HCT116 (cell line): ENCODE data around the gene MAPKBP1. TPM values are rescaled to one million over a fixed set of nuclear protein-coding genes. Genes with fewer than 3 reads are reported as not detected.

Experiments
- ATAC-seq: fragments of 200-7000 bp; cut with Tn5 transposase; 2 replicates; pipeline ENCODE4 v1.9.1; 2020; ENCODE audit warnings: mild to moderate bottlenecking, moderate library complexity
- BruUV-seq: library from RNA; stranded (reverse); fragments of 400-500 nt; replicated peaks from 2 replicates; lab custom pipeline; 2021; lab: Mats Ljungman, UMichigan
- CTCF ChIA-PET: fragments of 300-600 bp; sonication (Branson Sonifier 250); formaldehyde crosslinking; loops from one replicate; lab custom pipeline; 2021; ENCODE audit warnings: antibody characterized with exemption; lab: Charles Lee
- POLR2A ChIA-PET: fragments of 300-600, 350-600 bp; sonication (Branson Sonifier 250); formaldehyde crosslinking; loops from one replicate; lab custom pipeline; 2021; ENCODE audit warnings: antibody characterized with exemption; lab: Charles Lee
- RAD21 ChIA-PET, 2 experiments: fragments of 300-600 bp; sonication (Branson Sonifier 250); formaldehyde crosslinking; loops; one replicate each; lab custom pipeline; 2023; ENCODE audit warnings: low total read pairs in 2 of 2; ENCODE audit not compliant: uncharacterized antibody in 2 of 2, unreplicated experiment in 2 of 2, low non-redundant PET in 1 of 2; lab: Charles Lee
- DNase-seq: peaks from one replicate; pipeline ENCODE4 v3.0.0-alpha.2; 2010; ENCODE audit warnings: low read depth, low spot score
- H2AFZ ChIP-seq: fragments of 200-600 bp; shearing (Covaris generic), sonication (generic); 2 replicates; pipeline ENCODE4 v1.6.1; 2017; ENCODE audit warnings: low read depth, mixed run types, mixed read lengths, antibody characterized with exemption, low read length; ENCODE audit not compliant: poor library complexity, severe bottlenecking
- H3K27ac ChIP-seq: 2 replicates; pipeline ENCODE4 v1.5.1; 2012; ENCODE audit warnings: low read depth, low read length
- H3K27me3 ChIP-seq: fragments of 200-600 bp; sonication (generic); 2 replicates; pipeline ENCODE4 v1.6.1; 2016; ENCODE audit warnings: mixed run types, low read length, mixed read lengths; ENCODE audit not compliant: insufficient read depth
- H3K36me3 ChIP-seq, 2 experiments: fragments of 200-500 bp in 1 of 2; fragments of 200-600 bp in 1 of 2; sonication (Bioruptor generic) in 1 of 2; sonication (generic) in 1 of 2; 2 replicates each; pipeline versions ENCODE4 v1.5.1 to v1.6.1; 2014 to 2016; ENCODE audit warnings: low read length in 2 of 2, inconsistent platforms in 1 of 2, mixed read lengths in 1 of 2, mixed run types in 1 of 2; ENCODE audit not compliant: insufficient read depth in 2 of 2, control insufficient read depth in 1 of 2
- H3K4me1 ChIP-seq, 2 experiments: fragments of 200-600 bp in 1 of 2; sonication (generic) in 1 of 2; 2 replicates each; pipeline versions ENCODE4 v1.5.1 to v1.6.1; 2012 to 2017; ENCODE audit warnings: low read length in 2 of 2, inconsistent platforms in 1 of 2, mild to moderate bottlenecking in 1 of 2, mixed read lengths in 1 of 2, mixed run types in 1 of 2, moderate library complexity in 1 of 2; ENCODE audit not compliant: insufficient read depth in 2 of 2, control insufficient read depth in 1 of 2
- H3K4me2 ChIP-seq: fragments of 200-600 bp; sonication (generic); 2 replicates; pipeline ENCODE4 v1.6.1; 2017; ENCODE audit warnings: mixed run types, low read length, mixed read lengths
- H3K4me3 ChIP-seq, 2 experiments: fragments of 200-600 bp in 1 of 2; sonication (generic) in 1 of 2; replicated peaks in 1 of 2; 2 replicates each; pipeline ENCODE4 v1.5.1; 2011 to 2016; ENCODE audit warnings: low read length in 2 of 2, control low read depth in 1 of 2, low read depth in 1 of 2, mild to moderate bottlenecking in 1 of 2, mixed read lengths in 1 of 2, mixed run types in 1 of 2
- H3K79me2 ChIP-seq: fragments of 200-600 bp; sonication (generic); 2 replicates; pipeline ENCODE4 v1.6.1; 2017; ENCODE audit warnings: mild to moderate bottlenecking, mixed run types, low read length, moderate library complexity, mixed read lengths; ENCODE audit not compliant: insufficient read depth
- H3K9ac ChIP-seq: fragments of 200-600 bp; sonication (generic); 2 replicates; pipeline ENCODE4 v1.6.1; 2016; ENCODE audit warnings: low read length, mixed read lengths
- H3K9me2 ChIP-seq: fragments of 200-600 bp; sonication (generic), shearing (Covaris generic); 2 replicates; pipeline ENCODE4 v1.6.1; 2017; ENCODE audit warnings: mixed run types, mild to moderate bottlenecking, moderate library complexity; ENCODE audit not compliant: insufficient read depth
- H3K9me3 ChIP-seq, 2 experiments: fragments of 200-500 bp in 1 of 2; fragments of 200-600 bp in 1 of 2; sonication (Bioruptor generic) in 1 of 2; sonication (generic) in 1 of 2; 2 replicates each; pipeline ENCODE4 v1.6.1; 2014 to 2017; ENCODE audit warnings: low read length in 2 of 2, mixed read lengths in 2 of 2, inconsistent platforms in 1 of 2, low read depth in 1 of 2, mild to moderate bottlenecking in 1 of 2, mixed run types in 1 of 2, moderate library complexity in 1 of 2; ENCODE audit not compliant: control insufficient read depth in 1 of 2, insufficient read depth in 1 of 2
- H4K20me1 ChIP-seq: fragments of 200-600 bp; sonication (generic), shearing (Covaris generic); 2 replicates; pipeline ENCODE4 v1.6.1; 2017; ENCODE audit warnings: mixed run types, mild to moderate bottlenecking, moderate library complexity; ENCODE audit not compliant: insufficient read depth
- ATF3 ChIP-seq: IDR thresholded peaks from 2 replicates; pipeline ENCODE4 v1.6.1; 2012
- CBX3 ChIP-seq: IDR thresholded peaks from 2 replicates; pipeline ENCODE4 v1.6.1; 2012; ENCODE audit warnings: low read depth
- CEBPB ChIP-seq: IDR thresholded peaks from 2 replicates; pipeline ENCODE4 v1.6.1; 2012; ENCODE audit warnings: low read depth
- CTCF ChIP-seq, 3 experiments: fragments of 200-600 bp in 1 of 3; sonication (generic) in 1 of 3; IDR thresholded peaks in 2 of 3; conservative IDR thresholded peaks in 1 of 3; 2 replicates each; pipeline ENCODE4 v1.5.1; 2012 to 2017; ENCODE audit warnings: low read depth in 2 of 3, low read length in 2 of 3, antibody characterized with exemption in 1 of 3, borderline replicate concordance in 1 of 3, control low read depth in 1 of 3, mild to moderate bottlenecking in 1 of 3, mixed read lengths in 1 of 3, mixed run types in 1 of 3, moderate library complexity in 1 of 3; ENCODE audit not compliant: insufficient read depth in 1 of 3
- ELF1 ChIP-seq: IDR thresholded peaks from 2 replicates; pipeline ENCODE4 v1.6.1; 2012; ENCODE audit warnings: low read depth, borderline replicate concordance
- EZH2 ChIP-seq: fragments of 200-600 bp; sonication (generic); IDR thresholded peaks from 2 replicates; pipeline ENCODE4 v1.6.1; 2017; ENCODE audit warnings: antibody characterized with exemption, mixed run types
- EZH2phosphoT487 ChIP-seq: fragments of 200-600 bp; IDR thresholded peaks from 2 replicates; pipeline ENCODE4 v1.6.1; 2018; ENCODE audit warnings: antibody characterized with exemption, borderline replicate concordance
- FOSL1 ChIP-seq: IDR thresholded peaks from 2 replicates; pipeline ENCODE4 v1.6.1; 2012; ENCODE audit warnings: low read depth
- JUND ChIP-seq: IDR thresholded peaks from 2 replicates; pipeline ENCODE4 v1.6.1; 2012
- MAX ChIP-seq: IDR thresholded peaks from 2 replicates; pipeline ENCODE4 v1.6.1; 2012
- POLR2A ChIP-seq: IDR thresholded peaks from 2 replicates; pipeline ENCODE4 v1.7.0; 2011; ENCODE audit warnings: borderline replicate concordance; ENCODE audit not compliant: insufficient read depth, insufficient read length; ENCODE audit errors: extremely low read depth
- POLR2AphosphoS5 ChIP-seq: IDR thresholded peaks from 2 replicates; pipeline ENCODE4 v1.6.1; 2011; ENCODE audit warnings: mild to moderate bottlenecking, low read depth, low read length, moderate library complexity
- RAD21 ChIP-seq: IDR thresholded peaks from 2 replicates; pipeline ENCODE4 v1.6.1; 2012; ENCODE audit warnings: low read depth, mild to moderate bottlenecking
- SP1 ChIP-seq: IDR thresholded peaks from 2 replicates; pipeline ENCODE4 v1.6.1; 2012; ENCODE audit warnings: low read depth
- SRF ChIP-seq: IDR thresholded peaks from 2 replicates; pipeline ENCODE4 v1.6.1; 2012; ENCODE audit warnings: low read depth
- YY1 ChIP-seq: IDR thresholded peaks from 2 replicates; pipeline ENCODE4 v1.6.1; 2011; ENCODE audit warnings: low read length, low read depth, moderate library complexity, mild to moderate bottlenecking; ENCODE audit not compliant: insufficient replicate concordance; ENCODE audit errors: extremely low read depth
- ZFX ChIP-seq: fragments of 450-650 bp; IDR thresholded peaks from 2 replicates; pipeline ENCODE4 v1.6.1; 2017
- intact Hi-C: fragments of 100-400 bp; cut with micrococcal nuclease; formaldehyde crosslinking; loops from 2 replicates; pipeline ENCODE4 v1.10.0; 2022
- total RNA-seq: library from RNA; stranded (reverse); gene quantifications from one replicate; pipeline ENCODE4 v1.2.1, GENCODE V29; 2021; ENCODE audit not compliant: unreplicated experiment

Gene MAPKBP1
- total RNA-seq, 1 experiment from 2014 or later, result 21.3 TPM

- intact Hi-C loops, result no loop called here
- Histone ChIP-seq H3K79me2 (no peaks in the 10 kb centered on the region), H3K9me2 (no peaks in the 10 kb centered on the region), H3K4me3 (no peak overlapping the region), H3K4me2 (no peak overlapping the region), H3K36me3 (peaks cover 2 to 8% of the 10 kb centered on the region in 2 experiments; a peak in 3 of 4 replicates), H3K4me1 (peaks cover 4 to 6% of the 10 kb centered on the region in 2 experiments; a peak in 3 of 4 replicates), H2AFZ (no peak overlapping the region), H3K27me3 (no peaks in the 10 kb centered on the region), H4K20me1 (no peaks in the 10 kb centered on the region), H3K9me3 (no peaks in the 10 kb centered on the region), H3K9ac (no peak overlapping the region), H3K27ac (no peak overlapping the region)
- no peak for ATAC-seq
- POLR2A ChIA-PET, result no interaction called here
- RAD21 ChIA-PET, result no interaction called here
- BruUV-seq, result no TSS peak
- CTCF ChIA-PET, result no interaction called here
- TF ChIP-seq RAD21 (peak; percentile 17; the same call in 1 of the 2 replicates), JUND (no peak), CTCF (IDR thresholded peaks at IDR 0.05 in 2 of 3, conservative IDR thresholded peaks at IDR 0.05 in 1 of 3; ENCODE audit: borderline replicate concordance in 1 of 3, insufficient read depth in 1 of 3, low read depth in 2 of 3, low read length in 2 of 3) (0 out of 6 replicates have a peak, but pooled peaks of 1 of the 3 experiments have one; percentile 7)
- no peak for DNase-seq
Observed at GRCh38 chr15:41822957-41823356, 48.7 kb downstream of the MAPKBP1 start.

- Histone ChIP-seq H2AFZ (no peak overlapping the region), H3K9me3 (no peaks in the 10 kb centered on the region), H3K4me1 (peaks cover 4 to 8% of the 10 kb centered on the region in 2 experiments; a peak in 3 of 4 replicates), H3K27ac (no peak overlapping the region), H3K79me2 (no peaks in the 10 kb centered on the region), H3K4me2 (no peak overlapping the region), H3K36me3 (peaks cover 0 to 6% of the 10 kb centered on the region in 2 experiments; a peak in 2 of 4 replicates), H4K20me1 (no peaks in the 10 kb centered on the region), H3K9me2 (no peaks in the 10 kb centered on the region), H3K4me3 (no peak overlapping the region), H3K9ac (no peak overlapping the region), H3K27me3 (no peaks in the 10 kb centered on the region)
- DNase-seq (no peak), ATAC-seq (no peak)
- RAD21 ChIA-PET, result no interaction called here
- no TSS peak for BruUV-seq
- CTCF ChIA-PET, result no interaction called here
- POLR2A ChIA-PET, result no interaction called here
- intact Hi-C loops, result no loop called here
- TF ChIP-seq SP1, result no peak
- no peak for TF ChIP-seq ZFX
- TF ChIP-seq EZH2phosphoT487, result no peak
- no peak for TF ChIP-seq SRF
- TF ChIP-seq ELF1, result no peak
- TF ChIP-seq MAX, result no peak
- no peak for TF ChIP-seq EZH2
- no peak for TF ChIP-seq ATF3
- TF ChIP-seq CBX3, result no peak
- TF ChIP-seq FOSL1, result no peak
- TF ChIP-seq RAD21, result no peak
- TF ChIP-seq POLR2AphosphoS5, result no peak
- no peak for TF ChIP-seq YY1
- no peak for TF ChIP-seq CEBPB
- no peak for TF ChIP-seq POLR2A
- TF ChIP-seq CTCF (IDR thresholded peaks at IDR 0.05 in 2 of 3, conservative IDR thresholded peaks at IDR 0.05 in 1 of 3; ENCODE audit: borderline replicate concordance in 1 of 3, insufficient read depth in 1 of 3, low read depth in 2 of 3, low read length in 2 of 3), result no peak
Observed at GRCh38 chr15:41823502-41823901, 49.2 kb downstream of the MAPKBP1 start.
